Measurements from ENCODE around the gene MILR1. TPM values are rescaled to one million over a fixed set of nuclear protein-coding genes. Genes with fewer than 3 reads are reported as not detected.
"Not testable (repeated sequence)": the region's sequence is repeated elsewhere in the genome, so short reads cannot be mapped to it uniquely, and the experiment has no call there.

Gene MILR1
- total RNA-seq, 2 donors from 2014 or later: 10.0 to 28.8 TPM

GRCh38 chr17:64460955-64461354, 12.0 kb downstream of the MILR1 start:
- Histone ChIP-seq H3K36me3 (no peaks in the 10 kb centered on the region), H3K4me1 (ENCODE audit: control insufficient read depth in 1 of 2, low read depth in 2 of 2) (peaks cover 0 to 4% of the 10 kb centered on the region in 2 donors), H3K27ac (no peak overlapping the region), H3K4me3 (no peak overlapping the region), H3K27me3 (replicated peaks; ENCODE audit: insufficient read depth) (no peaks in the 10 kb centered on the region), H3K9me3 (no peaks in the 10 kb centered on the region)
- ATAC-seq (ENCODE audit: insufficient number of reproducible peaks, low FRiP score, low read depth): no peak
- TF ChIP-seq, protein P1, sequence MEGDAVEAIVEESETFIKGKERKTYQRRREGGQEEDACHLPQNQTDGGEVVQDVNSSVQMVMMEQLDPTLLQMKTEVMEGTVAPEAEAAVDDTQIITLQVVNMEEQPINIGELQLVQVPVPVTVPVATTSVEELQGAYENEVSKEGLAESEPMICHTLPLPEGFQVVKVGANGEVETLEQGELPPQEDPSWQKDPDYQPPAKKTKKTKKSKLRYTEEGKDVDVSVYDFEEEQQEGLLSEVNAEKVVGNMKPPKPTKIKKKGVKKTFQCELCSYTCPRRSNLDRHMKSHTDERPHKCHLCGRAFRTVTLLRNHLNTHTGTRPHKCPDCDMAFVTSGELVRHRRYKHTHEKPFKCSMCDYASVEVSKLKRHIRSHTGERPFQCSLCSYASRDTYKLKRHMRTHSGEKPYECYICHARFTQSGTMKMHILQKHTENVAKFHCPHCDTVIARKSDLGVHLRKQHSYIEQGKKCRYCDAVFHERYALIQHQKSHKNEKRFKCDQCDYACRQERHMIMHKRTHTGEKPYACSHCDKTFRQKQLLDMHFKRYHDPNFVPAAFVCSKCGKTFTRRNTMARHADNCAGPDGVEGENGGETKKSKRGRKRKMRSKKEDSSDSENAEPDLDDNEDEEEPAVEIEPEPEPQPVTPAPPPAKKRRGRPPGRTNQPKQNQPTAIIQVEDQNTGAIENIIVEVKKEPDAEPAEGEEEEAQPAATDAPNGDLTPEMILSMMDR (IDR thresholded peaks at IDR 0.05): no peak
- no peak for DNase-seq (ENCODE audit: low spot score)

GRCh38 chr17:64461788-64462187, 12.9 kb downstream of the MILR1 start:
- Histone ChIP-seq H3K4me3 (no peak overlapping the region), H3K4me1 (ENCODE audit: control insufficient read depth in 1 of 2, low read depth in 2 of 2) (peaks cover 0 to 3% of the 10 kb centered on the region in 2 donors), H3K27ac (no peak overlapping the region), H3K27me3 (replicated peaks; ENCODE audit: insufficient read depth) (no peaks in the 10 kb centered on the region), H3K9me3 (no peaks in the 10 kb centered on the region), H3K36me3 (no peaks in the 10 kb centered on the region)
- no peak for DNase-seq (ENCODE audit: low spot score)
- no peak for ATAC-seq (ENCODE audit: insufficient number of reproducible peaks, low FRiP score, low read depth)
- TF ChIP-seq, protein P1 (IDR thresholded peaks at IDR 0.05): no peak

GRCh38 chr17:64466019-64466735, 17.3 kb downstream of the MILR1 start:
- Histone ChIP-seq H3K36me3 (no peaks in the 10 kb centered on the region), H3K4me3 (no peak overlapping the region), H3K27ac (no peak overlapping the region), H3K4me1 (ENCODE audit: control insufficient read depth in 1 of 2, low read depth in 2 of 2) (no peaks in the 10 kb centered on the region), H3K9me3 (no peaks in the 10 kb centered on the region), H3K27me3 (replicated peaks; ENCODE audit: insufficient read depth) (no peaks in the 10 kb centered on the region)
- TF ChIP-seq, protein P1 (IDR thresholded peaks at IDR 0.05): no peak
- ATAC-seq (ENCODE audit: insufficient number of reproducible peaks, low FRiP score, low read depth) (no peak), DNase-seq (ENCODE audit: low spot score) (no peak)

DNA sequence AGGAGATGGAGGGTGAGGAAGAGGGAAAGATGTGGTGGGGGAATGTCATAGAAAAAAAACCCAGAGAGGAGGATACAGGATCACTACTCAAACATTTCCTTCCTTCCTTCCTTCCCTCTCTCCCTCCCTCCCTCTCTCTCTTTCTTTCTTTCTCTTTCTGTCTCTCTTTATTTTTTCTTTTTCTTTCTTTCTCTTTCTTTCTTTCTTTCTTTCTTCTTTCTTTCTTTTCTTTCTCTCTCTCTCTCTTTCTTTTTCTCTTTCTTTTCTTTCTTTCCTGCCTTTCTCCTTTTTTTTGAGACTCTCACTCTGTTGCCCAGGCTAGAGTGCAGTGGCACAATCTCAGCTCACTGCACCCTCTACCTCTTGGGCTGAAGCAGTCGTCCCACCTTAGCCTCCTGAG, 17.9 kb downstream of the MILR1 start:
- ATAC-seq (ENCODE audit: insufficient number of reproducible peaks, low FRiP score, low read depth); H3K36me3 ChIP-seq: not testable (repeated sequence)

DNA sequence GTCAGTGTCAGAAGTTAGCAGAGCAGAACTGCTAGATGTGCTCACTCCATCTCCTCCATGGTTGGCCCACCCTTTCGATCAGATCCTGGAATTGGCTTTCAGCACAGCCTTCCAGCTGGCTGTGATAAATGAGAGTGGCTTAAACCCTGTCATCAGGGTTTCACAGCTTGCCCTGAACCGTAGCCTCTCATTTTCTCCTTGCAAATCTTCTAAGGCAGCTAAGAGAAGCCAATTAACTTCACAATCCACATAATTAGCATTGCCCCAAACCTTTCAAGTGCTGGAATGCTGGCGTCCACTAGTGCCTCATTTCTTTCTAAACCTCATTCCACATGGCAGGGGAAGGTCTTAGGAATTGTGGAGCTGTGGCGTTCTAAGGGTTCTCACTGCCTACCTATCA, 21.7 kb downstream of the MILR1 start:
- Histone ChIP-seq H3K9me3 (no peaks in the 10 kb centered on the region), H3K27me3 (replicated peaks; ENCODE audit: insufficient read depth) (no peaks in the 10 kb centered on the region), H3K36me3 (no peaks in the 10 kb centered on the region), H3K4me3 (no peak overlapping the region), H3K27ac (no peak overlapping the region), H3K4me1 (ENCODE audit: control insufficient read depth in 1 of 2, low read depth in 2 of 2) (no peaks in the 10 kb centered on the region)
- TF ChIP-seq, protein P1 (IDR thresholded peaks at IDR 0.05): no peak
- DNase-seq (ENCODE audit: low spot score): no peak
- ATAC-seq (ENCODE audit: insufficient number of reproducible peaks, low FRiP score, low read depth): no peak

More for the DNA sequence above, 17.9 kb downstream of the MILR1 start:
- H3K4me3 ChIP-seq; H3K4me1 ChIP-seq (ENCODE audit: control insufficient read depth in 1 of 2, low read depth in 2 of 2); H3K9me3 ChIP-seq; H3K27ac ChIP-seq; H3K27me3 ChIP-seq (replicated peaks; ENCODE audit: insufficient read depth); DNase-seq (ENCODE audit: low spot score): not testable (repeated sequence)

- no peaks in the 10 kb centered on the region for H3K4me1 ChIP-seq (ENCODE audit: control insufficient read depth in 1 of 2, low read depth in 2 of 2)
- no peaks in the 10 kb centered on the region for H3K27me3 ChIP-seq (replicated peaks; ENCODE audit: insufficient read depth)
- no peak for ATAC-seq (ENCODE audit: insufficient number of reproducible peaks, low FRiP score, low read depth)
- no peak overlapping the region for H3K4me3 ChIP-seq
- TF ChIP-seq, protein P1 (IDR thresholded peaks at IDR 0.05): no peak
- H3K36me3 ChIP-seq: no peaks in the 10 kb centered on the region
- H3K9me3 ChIP-seq: no peaks in the 10 kb centered on the region
- no peak for DNase-seq (ENCODE audit: low spot score)
- no peak overlapping the region for H3K27ac ChIP-seq
Observed at GRCh38 chr17:64471440-64471839, 22.5 kb downstream of the MILR1 start.

Measured in thoracic aorta (tissue), 2 donors.